Spinal cord (tissue), 10 donors: Measurements from ENCODE around the gene PRKAB2. TPM values are rescaled to one million over a fixed set of nuclear protein-coding genes. Genes with fewer than 3 reads are reported as not detected.
"Not testable (repeated sequence)": the region's sequence is repeated elsewhere in the genome, so short reads cannot be mapped to it uniquely, and the experiment has no call there.

Source experiments
- DNase-seq, 6 donors: peaks; one replicate each; pipeline versions ENCODE4 v3.0.0 to v3.0.0-alpha.2; 2013 to 2015; ENCODE audit warnings: low spot score in 6 of 6, low read depth in 4 of 6
- H3K27ac ChIP-seq: one replicate; pipeline ENCODE4 v1.5.1; 2013; ENCODE audit warnings: low read depth, low read length, control low read depth
- H3K27me3 ChIP-seq: one replicate; pipeline ENCODE4 v1.6.1; 2013; ENCODE audit warnings: low read length; ENCODE audit not compliant: control insufficient read depth, insufficient read depth
- H3K36me3 ChIP-seq: one replicate; pipeline ENCODE4 v1.6.1; 2013; ENCODE audit warnings: low read length; ENCODE audit not compliant: control insufficient read depth, insufficient read depth
- H3K4me1 ChIP-seq: one replicate; pipeline ENCODE4 v1.6.1; 2013; ENCODE audit warnings: low read length; ENCODE audit not compliant: control insufficient read depth, insufficient read depth
- H3K4me3 ChIP-seq: one replicate; pipeline ENCODE4 v1.5.1; 2013; ENCODE audit warnings: low read depth, low read length, control low read depth
- H3K9me3 ChIP-seq: one replicate; pipeline ENCODE4 v1.6.1; 2013; ENCODE audit warnings: low read length; ENCODE audit not compliant: control insufficient read depth, insufficient read depth
- WGBS: methylation state at CpG from one replicate; pipeline ENCODE4 v1.1.5; 2013; ENCODE audit warnings: missing lambda C conversion rate; ENCODE audit not compliant: insufficient coverage; 5-methylcytosine and 5-hydroxymethylcytosine counted together
- polyA plus RNA-seq, 2 donors: library from polyadenylated mRNA; unstranded; fragments of 120-200 nt; gene quantifications; one replicate each; pipeline ENCODE4 v1.2.1, GENCODE V29; 2013; ENCODE audit not compliant: insufficient read length in 2 of 2
- total RNA-seq, 2 donors: library from RNA; depleted of rRNA in 1 of 2; stranded (reverse); fragments of 120-200 nt in 1 of 2; fragments of >200 nt in 1 of 2; gene quantifications; one replicate each; pipeline versions ENCODE4 v1.2.3 to v1.2.4, GENCODE V29; 2013 to 2014
- donor health status: healthy.

The PRKAB2 gene
- total and polyA plus RNA-seq, 4 donors: 22.8 to 33.9 (median 31.6) TPM

DNA sequence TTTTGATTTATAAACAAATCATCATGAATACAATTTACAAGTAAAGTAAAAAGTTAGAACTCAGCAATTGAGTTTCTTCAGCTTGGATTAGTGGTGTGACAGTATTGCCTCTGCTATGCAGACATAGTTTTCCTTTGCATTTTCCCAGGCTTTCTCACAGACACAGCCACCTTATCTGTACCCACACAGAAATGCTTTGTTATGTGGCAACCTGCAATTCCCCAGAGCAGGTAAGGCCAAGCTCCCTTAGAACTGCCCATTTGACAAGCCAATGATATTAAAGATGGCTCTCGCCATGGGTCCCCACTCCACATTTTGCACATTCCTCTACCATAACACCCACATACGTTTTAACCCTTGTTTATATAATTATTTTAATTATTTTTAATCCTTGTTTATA is 38.7 kb upstream of the PRKAB2 start:
- no peaks in the 10 kb centered on the region for H3K4me1 ChIP-seq
- H3K27ac ChIP-seq: no peak overlapping the region
- WGBS: no CpG with 5 or more reads among the region's 2 CpGs
- H3K9me3 ChIP-seq: no peaks in the 10 kb centered on the region
- no peak overlapping the region for H3K4me3 ChIP-seq
- no peak for DNase-seq
- H3K27me3 ChIP-seq: no peaks in the 10 kb centered on the region
- H3K36me3 ChIP-seq: no peaks in the 10 kb centered on the region

- Histone ChIP-seq H3K4me3 (no peak overlapping the region), H3K36me3 (no peaks in the 10 kb centered on the region), H3K9me3 (no peaks in the 10 kb centered on the region), H3K4me1 (no peaks in the 10 kb centered on the region), H3K27me3 (no peaks in the 10 kb centered on the region), H3K27ac (no peak overlapping the region)
- DNase-seq: peak in 1 of 6 donors; percentile 28
- no CpG with 5 or more reads among the region's 3 CpGs for WGBS
These were observed 37.9 kb upstream of the PRKAB2 start for GRCh38 chr1:147209825-147210821.

GRCh38 chr1:147208619-147209018 is 36.3 kb upstream of the PRKAB2 start:
- no peak for DNase-seq
- no peaks in the 10 kb centered on the region for H3K9me3 ChIP-seq
- WGBS: 96% methylated on average over 4 of the region's 7 CpGs
- H3K4me1 ChIP-seq: no peaks in the 10 kb centered on the region
- H3K27ac ChIP-seq: no peak overlapping the region
- no peaks in the 10 kb centered on the region for H3K27me3 ChIP-seq
- H3K4me3 ChIP-seq: no peak overlapping the region
- no peaks in the 10 kb centered on the region for H3K36me3 ChIP-seq

- no peaks in the 10 kb centered on the region for H3K36me3 ChIP-seq
- no CpG with 5 or more reads among the region's 1 CpG for WGBS
- no peak for DNase-seq
- no peak overlapping the region for H3K4me3 ChIP-seq
- H3K27me3 ChIP-seq: no peaks in the 10 kb centered on the region
- no peaks in the 10 kb centered on the region for H3K9me3 ChIP-seq
- H3K4me1 ChIP-seq: no peaks in the 10 kb centered on the region
- H3K27ac ChIP-seq: no peak overlapping the region
These were observed 34.9 kb upstream of the PRKAB2 start for GRCh38 chr1:147207192-147207591.

- H3K27ac ChIP-seq: no peak overlapping the region
- DNase-seq: no peak
- H3K36me3 ChIP-seq: no peaks in the 10 kb centered on the region
- H3K4me3 ChIP-seq: no peak overlapping the region
- WGBS: 70% methylated on average over 2 of the region's 3 CpGs
- H3K4me1 ChIP-seq: no peaks in the 10 kb centered on the region
- no peaks in the 10 kb centered on the region for H3K27me3 ChIP-seq
- H3K9me3 ChIP-seq: no peaks in the 10 kb centered on the region
These were observed 31.8 kb upstream of the PRKAB2 start for GRCh38 chr1:147204080-147204479.

DNA sequence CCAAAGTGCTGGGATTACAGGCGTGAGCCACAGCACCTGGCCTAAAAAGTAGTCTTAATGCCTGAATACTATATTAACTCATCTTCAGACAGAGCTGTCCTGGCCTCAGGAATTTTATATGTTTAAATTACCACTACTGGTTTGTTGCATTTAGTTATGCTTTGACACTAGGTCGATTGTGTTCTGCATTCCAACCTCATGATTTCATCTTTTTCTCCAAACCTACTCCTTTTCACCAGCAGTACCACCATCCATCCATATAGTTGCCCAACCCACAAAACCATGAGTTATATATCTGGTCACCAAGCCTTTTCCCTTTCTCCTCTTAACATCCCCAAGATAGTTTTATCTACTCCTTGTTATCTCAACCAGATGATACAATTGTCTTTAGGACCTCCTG is 30.3 kb upstream of the PRKAB2 start:
- H3K4me1 ChIP-seq: no peaks in the 10 kb centered on the region
- H3K27me3 ChIP-seq: no peaks in the 10 kb centered on the region
- H3K36me3 ChIP-seq: no peaks in the 10 kb centered on the region
- no peak for DNase-seq
- H3K4me3 ChIP-seq: no peak overlapping the region
- WGBS: 80% methylated on average over 1 of the region's 2 CpGs
- no peaks in the 10 kb centered on the region for H3K9me3 ChIP-seq
- H3K27ac ChIP-seq: no peak overlapping the region

GRCh38 chr1:147201786-147202185 is 29.5 kb upstream of the PRKAB2 start:
- Histone ChIP-seq H3K36me3 (no peaks in the 10 kb centered on the region), H3K27ac (no peak overlapping the region), H3K27me3 (no peaks in the 10 kb centered on the region), H3K4me3 (no peak overlapping the region), H3K9me3 (no peaks in the 10 kb centered on the region), H3K4me1 (no peaks in the 10 kb centered on the region)
- no CpG with 5 or more reads among the region's 1 CpG for WGBS
- no peak for DNase-seq

GRCh38 chr1:147201276-147201675 is 29.0 kb upstream of the PRKAB2 start:
- Histone ChIP-seq H3K36me3 (no peaks in the 10 kb centered on the region), H3K27me3 (no peaks in the 10 kb centered on the region), H3K4me1 (no peaks in the 10 kb centered on the region), H3K4me3 (no peak overlapping the region), H3K27ac (no peak overlapping the region), H3K9me3 (no peaks in the 10 kb centered on the region)
- no peak for DNase-seq
- 90% methylated on average over 2 of the region's 4 CpGs for WGBS

DNA sequence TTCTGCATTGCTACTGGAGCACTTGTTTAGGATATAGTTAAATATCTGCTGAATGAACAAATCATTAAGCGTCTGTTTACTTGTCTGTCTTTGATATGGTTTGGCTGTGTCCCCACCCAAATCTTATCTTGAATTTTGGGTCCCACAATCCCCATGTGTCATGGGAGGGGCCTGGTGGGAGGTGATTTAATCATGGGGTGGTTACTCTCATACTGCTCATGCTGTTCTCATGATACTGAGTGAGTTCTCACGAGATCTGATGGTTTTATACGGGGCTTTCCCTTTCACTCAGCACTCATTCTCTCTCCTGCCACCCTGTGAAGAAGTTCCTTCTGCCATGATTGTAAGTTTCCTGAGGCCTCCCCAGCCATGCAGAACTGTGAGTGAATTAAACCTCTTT is 25.1 kb upstream of the PRKAB2 start:
- not testable (repeated sequence) for DNase-seq, H3K9me3 ChIP-seq, H3K36me3 ChIP-seq, H3K27ac ChIP-seq, H3K4me1 ChIP-seq, H3K27me3 ChIP-seq, H3K4me3 ChIP-seq
- 76% methylated on average over 2 of the region's 3 CpGs for WGBS

GRCh38 chr1:147189514-147189913 is 17.2 kb upstream of the PRKAB2 start:
- H3K36me3 ChIP-seq: no peaks in the 10 kb centered on the region
- 55% methylated on average over 2 of the region's 2 CpGs for WGBS
- H3K4me3 ChIP-seq: no peak overlapping the region
- no peak for DNase-seq
- H3K27ac ChIP-seq: no peak overlapping the region
- H3K9me3 ChIP-seq: no peaks in the 10 kb centered on the region
- H3K27me3 ChIP-seq: no peaks in the 10 kb centered on the region
- H3K4me1 ChIP-seq: no peaks in the 10 kb centered on the region
